Neutrophil (primary cell): Measurements from ENCODE around the gene CBLB.

ENCODE experiments used
- H3K27ac ChIP-seq: fragments of 200-600 bp; sonication (generic); 2 replicates; pipeline ENCODE4 v1.5.1; 2016; ENCODE audit warnings: mild to moderate bottlenecking, moderate library complexity
- H3K27me3 ChIP-seq: fragments of 200-600 bp; sonication (generic); 2 replicates; pipeline ENCODE4 v1.6.0; 2016; ENCODE audit warnings: mild to moderate bottlenecking
- H3K36me3 ChIP-seq: fragments of 200-600 bp; sonication (generic); 2 replicates; pipeline ENCODE4 v1.5.1; 2017
- H3K4me1 ChIP-seq, 2 experiments: fragments of 200-600 bp in 1 of 2; sonication (generic) in 1 of 2; 1 replicate in 1 of 2; 2 replicates in 1 of 2; pipeline versions ENCODE4 v1.5.1 to v1.6.1; 2013 to 2016; ENCODE audit warnings: low read depth in 1 of 2, low read length in 1 of 2, mild to moderate bottlenecking in 1 of 2, moderate library complexity in 1 of 2; ENCODE audit not compliant: control insufficient read depth in 1 of 2, insufficient read depth in 1 of 2
- H3K4me3 ChIP-seq, 2 experiments: fragments of 200-600 bp in 1 of 2; sonication (generic) in 1 of 2; 1 replicate in 1 of 2; 2 replicates in 1 of 2; pipeline ENCODE4 v1.5.1; 2013 to 2016; ENCODE audit warnings: low read depth in 1 of 2, low read length in 1 of 2, mild to moderate bottlenecking in 1 of 2, moderate library complexity in 1 of 2
- H3K9me3 ChIP-seq: fragments of 200-600 bp; sonication (generic); 2 replicates; pipeline ENCODE4 v1.5.1; 2016
- CTCF ChIP-seq: fragments of 200-600 bp; sonication (generic); IDR thresholded peaks from 2 replicates; pipeline ENCODE4 v1.5.1; 2016; ENCODE audit warnings: antibody characterized with exemption

Gene CBLB

DNA sequence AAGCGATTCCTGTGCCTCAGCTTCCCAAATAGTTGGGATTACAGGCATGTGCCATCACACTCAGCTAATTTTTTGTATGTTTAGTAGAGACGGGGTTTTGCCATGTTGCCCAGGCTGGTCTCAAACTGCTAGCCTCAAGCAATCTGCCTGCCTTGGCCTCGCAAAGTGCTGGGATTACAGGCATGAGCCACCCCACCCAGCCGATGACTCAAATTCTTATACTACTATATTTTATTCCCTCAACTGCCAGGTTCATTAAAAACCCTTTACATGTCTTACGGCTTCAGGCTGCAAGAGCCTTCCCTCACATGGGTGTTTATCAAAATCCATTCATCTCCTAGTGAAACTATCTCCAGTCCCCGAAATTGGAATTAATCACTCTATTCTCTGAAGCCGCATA is 63.4 kb downstream of the CBLB start:
- Histone ChIP-seq H3K4me3 (no peak overlapping the region), H3K36me3 (no peaks in the 10 kb centered on the region), H3K9me3 (no peaks in the 10 kb centered on the region), H3K4me1 (no peaks in the 10 kb centered on the region), H3K27ac (no peak overlapping the region), H3K27me3 (no peaks in the 10 kb centered on the region)
- TF ChIP-seq CTCF = no peak

- no peak for TF ChIP-seq CTCF
- H3K4me3 ChIP-seq = no peak overlapping the region
- H3K27ac ChIP-seq = no peak overlapping the region
- H3K9me3 ChIP-seq = no peaks in the 10 kb centered on the region
- H3K4me1 ChIP-seq = peaks cover 0 to 5% of the 10 kb centered on the region in 2 experiments
- no peaks in the 10 kb centered on the region for H3K36me3 ChIP-seq
- H3K27me3 ChIP-seq = no peaks in the 10 kb centered on the region
Measured at GRCh38 chr3:105802118-105802706, 66.6 kb downstream of the CBLB start.

DNA sequence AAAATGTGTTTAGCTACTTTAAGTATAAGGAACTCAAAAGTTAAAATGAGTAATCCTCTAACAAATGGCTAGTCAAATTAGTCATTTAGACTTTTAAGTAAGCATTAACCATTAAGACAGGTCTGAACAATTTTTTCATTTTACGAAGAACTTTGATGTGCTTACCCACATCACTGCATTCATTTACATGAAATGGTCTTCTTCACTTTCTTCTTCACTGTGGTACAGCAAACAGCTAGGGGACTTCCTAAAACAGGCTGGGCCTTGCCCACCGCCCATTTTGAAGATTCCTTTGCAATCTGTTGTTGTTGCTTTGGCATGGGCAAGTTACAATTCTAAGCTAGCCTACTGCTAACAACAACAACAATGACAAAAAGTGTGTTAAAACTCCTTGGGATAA is 67.4 kb downstream of the CBLB start:
- no peak overlapping the region for H3K4me3 ChIP-seq
- no peaks in the 10 kb centered on the region for H3K9me3 ChIP-seq
- H3K27me3 ChIP-seq = no peaks in the 10 kb centered on the region
- TF ChIP-seq CTCF = no peak
- no peaks in the 10 kb centered on the region for H3K36me3 ChIP-seq
- no peak overlapping the region for H3K27ac ChIP-seq
- H3K4me1 ChIP-seq = peaks cover 0 to 5% of the 10 kb centered on the region in 2 experiments

- Histone ChIP-seq H3K36me3 (no peaks in the 10 kb centered on the region), H3K4me1 (peaks cover 0 to 5% of the 10 kb centered on the region in 2 experiments), H3K9me3 (no peaks in the 10 kb centered on the region), H3K27ac (no peak overlapping the region), H3K27me3 (no peaks in the 10 kb centered on the region), H3K4me3 (no peak overlapping the region)
- no peak for TF ChIP-seq CTCF
Measured at GRCh38 chr3:105800320-105800719, 68.5 kb downstream of the CBLB start.

DNA sequence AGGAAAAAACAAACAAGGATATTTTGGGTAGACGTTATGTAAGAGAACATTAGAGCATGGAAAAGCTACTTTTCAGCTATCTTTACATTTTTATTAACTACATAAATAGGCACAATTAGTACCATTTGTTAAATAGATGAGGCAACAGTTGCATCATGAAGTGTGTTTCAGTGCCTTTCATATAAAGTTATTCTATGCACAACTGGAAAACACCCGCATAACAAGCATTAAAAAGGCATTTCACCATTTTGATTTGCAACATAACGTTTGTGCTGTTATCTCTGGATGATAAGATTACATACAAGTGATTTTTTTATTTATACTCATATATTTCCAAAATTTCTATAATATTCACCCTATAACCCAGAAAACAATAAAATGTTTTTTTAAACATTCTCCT is 69.5 kb downstream of the CBLB start:
- no peak for TF ChIP-seq CTCF

More for the DNA sequence above, 69.5 kb downstream of the CBLB start:
- Histone ChIP-seq H3K36me3 (no peaks in the 10 kb centered on the region), H3K4me1 (peaks cover 0 to 5% of the 10 kb centered on the region in 2 experiments), H3K9me3 (no peaks in the 10 kb centered on the region), H3K27me3 (no peaks in the 10 kb centered on the region), H3K4me3 (no peak overlapping the region), H3K27ac (no peak overlapping the region)
